ENCODE results near the gene KERA.

- TF ChIP-seq POLR2A (IDR thresholded peaks at IDR 0.05; ENCODE audit: low read length): no peak
- no peak for TF ChIP-seq GATA1 (IDR thresholded peaks at IDR 0.05; ENCODE audit: low read depth, low read length)
These were observed 48.0 kb upstream of the KERA start for GRCh38 chr12:91105807-91106206.

Measured in erythroblast (primary cell).